Fibroblast of skin of left biceps (primary cell): ENCODE data around the gene GAS1.
A peak's percentile ranks its signal among the peaks of the same experiment; 100 is the strongest.

Source experiments
- DNase-seq, 2 experiments: peaks; one replicate each; pipeline ENCODE4 v3.0.0-alpha.2; 2013; ENCODE audit warnings: low read depth in 2 of 2

Gene GAS1

GRCh38 chr9:86947146-86948073 lies at the start of gene GAS1:
TSS of gene GAS1 (minus strand) at chr9:86947506. CDS start at chr9:86946779, 727 bp downstream.
- DNase-seq = peak; percentile 96

- DNase-seq = no peak
Observed at GRCh38 chr9:86994231-86994630, 46.9 kb upstream of the GAS1 start.

- no peak for DNase-seq
Observed at GRCh38 chr9:86993830-86994229, 46.5 kb upstream of the GAS1 start.

GRCh38 chr9:86991077-86991476 lies 43.8 kb upstream of the GAS1 start:
- DNase-seq = no peak

GRCh38 chr9:86990290-86990689 lies 43.0 kb upstream of the GAS1 start:
- DNase-seq = peak in 1 of 2 experiments; percentile 33

GRCh38 chr9:86987900-86988299 lies 40.6 kb upstream of the GAS1 start:
- no peak for DNase-seq

GRCh38 chr9:86985132-86985647 lies 37.9 kb upstream of the GAS1 start:
- DNase-seq = no peak

- DNase-seq = peak; percentile 91 to 92
Observed at GRCh38 chr9:86983620-86984259, 36.4 kb upstream of the GAS1 start.

- peak; percentile 65 to 67 for DNase-seq
Observed at GRCh38 chr9:86983249-86983619, 35.9 kb upstream of the GAS1 start.

GRCh38 chr9:86980802-86981201 lies 33.5 kb upstream of the GAS1 start:
- no peak for DNase-seq

GRCh38 chr9:86979657-86980056 lies 32.4 kb upstream of the GAS1 start:
- no peak for DNase-seq

GRCh38 chr9:86978922-86979474 lies 31.7 kb upstream of the GAS1 start:
- DNase-seq = peak in 1 of 2 experiments; percentile 63

- DNase-seq = no peak
Observed at GRCh38 chr9:86978413-86978812, 31.1 kb upstream of the GAS1 start.

GRCh38 chr9:86977205-86977835 lies 30.0 kb upstream of the GAS1 start:
- DNase-seq = no peak

- no peak for DNase-seq
Observed at GRCh38 chr9:86975606-86976005, 28.3 kb upstream of the GAS1 start.

- DNase-seq = peak in 1 of 2 experiments; percentile 50
Observed at GRCh38 chr9:86975036-86975435, 27.7 kb upstream of the GAS1 start.

GRCh38 chr9:86974421-86974820 lies 27.1 kb upstream of the GAS1 start:
- no peak for DNase-seq

- DNase-seq = no peak
Observed at GRCh38 chr9:86971742-86972141, 24.4 kb upstream of the GAS1 start.

- no peak for DNase-seq
Observed at GRCh38 chr9:86968258-86968920, 21.1 kb upstream of the GAS1 start.

- no peak for DNase-seq
Observed at GRCh38 chr9:86966852-86967511, 19.7 kb upstream of the GAS1 start.
